Hematopoietic multipotent progenitor cell treated with erythropoietin and hydrocortisone succinate and interleukin-3 and kit ligand, for 17 days (in vitro differentiated cells): ENCODE results near the gene RBM42.
"Not testable (repeated sequence)": the region's sequence is repeated elsewhere in the genome, so short reads cannot be mapped to it uniquely, and the experiment has no call there.

Experiments
- DNase-seq: peaks from one replicate; pipeline ENCODE4 v3.0.0-alpha.2; 2015; ENCODE audit warnings: low spot score

RBM42 gene

GRCh38 chr19:35650581-35650980, 21.7 kb downstream of the RBM42 start:
- no peak for DNase-seq

- DNase-seq, result not testable (repeated sequence)
Observed at GRCh38 chr19:35654828-35655227, 26.0 kb downstream of the RBM42 start.

GRCh38 chr19:35655600-35655999, 26.8 kb downstream of the RBM42 start:
- DNase-seq, result no peak

GRCh38 chr19:35656700-35657099, 27.9 kb downstream of the RBM42 start:
- DNase-seq, result no peak

GRCh38 chr19:35657904-35658700, 29.3 kb downstream of the RBM42 start:
- DNase-seq, result no peak

GRCh38 chr19:35661995-35662340, 33.1 kb downstream of the RBM42 start:
- no peak for DNase-seq

GRCh38 chr19:35663981-35664380, 35.1 kb downstream of the RBM42 start:
- no peak for DNase-seq

- no peak for DNase-seq
Observed at GRCh38 chr19:35665157-35665556, 36.3 kb downstream of the RBM42 start.

- DNase-seq, result no peak
Observed at GRCh38 chr19:35665604-35666003, 36.8 kb downstream of the RBM42 start.

- no peak for DNase-seq
Observed at GRCh38 chr19:35666251-35666913, 37.5 kb downstream of the RBM42 start, which contains the start of gene UPK1A. TSS of gene UPK1A (plus strand) at chr19:35666517. CDS start at chr19:35666813, 296 bp downstream.

- DNase-seq, result no peak
Observed at GRCh38 chr19:35669566-35669965, 40.7 kb downstream of the RBM42 start.

- no peak for DNase-seq
Observed at GRCh38 chr19:35669974-35670373, 41.1 kb downstream of the RBM42 start.

GRCh38 chr19:35670686-35671085, 41.9 kb downstream of the RBM42 start:
- DNase-seq, result no peak

- no peak for DNase-seq
Observed at GRCh38 chr19:35671818-35672217, 43.0 kb downstream of the RBM42 start.

- no peak for DNase-seq
Observed at GRCh38 chr19:35673121-35673804, 44.4 kb downstream of the RBM42 start.

- no peak for DNase-seq
Observed at GRCh38 chr19:35675589-35676140, 46.8 kb downstream of the RBM42 start.
